Muscle layer of colon (tissue), 2 donors: ENCODE measurements around the gene GADL1.

Experiments
- H3K27ac ChIP-seq: one replicate; pipeline ENCODE4 v1.7.0; 2013; ENCODE audit warnings: low read depth, mild to moderate bottlenecking, low read length, moderate library complexity
- H3K27me3 ChIP-seq, 2 donors: one replicate each; pipeline ENCODE4 v1.7.0; 2013; ENCODE audit warnings: low read length in 2 of 2, mild to moderate bottlenecking in 2 of 2; ENCODE audit not compliant: insufficient read depth in 2 of 2, control insufficient read depth in 1 of 2
- H3K36me3 ChIP-seq: one replicate; pipeline ENCODE4 v1.7.0; 2013; ENCODE audit warnings: mild to moderate bottlenecking, low read length; ENCODE audit not compliant: insufficient read depth
- H3K4me1 ChIP-seq: one replicate; pipeline ENCODE4 v1.7.0; 2013; ENCODE audit warnings: mild to moderate bottlenecking, low read length; ENCODE audit not compliant: insufficient read depth
- H3K4me3 ChIP-seq, 2 donors: one replicate each; pipeline ENCODE4 v1.7.0; 2013; ENCODE audit warnings: low read length in 2 of 2, low read depth in 1 of 2, mild to moderate bottlenecking in 1 of 2, moderate library complexity in 1 of 2
- H3K9ac ChIP-seq: one replicate; pipeline ENCODE4 v1.7.0; 2013; ENCODE audit warnings: low read length
- H3K9me3 ChIP-seq: one replicate; pipeline ENCODE4 v1.7.0; 2013; ENCODE audit warnings: mild to moderate bottlenecking, low read length
- donor health status: abdominal sarcoma.
- donor health status: Adenocarcinoma of cecum.

Gene GADL1

GRCh38 chr3:30713885-30714503 is 180.5 kb downstream of the GADL1 start:
- H3K4me1 ChIP-seq, result no peaks in the 10 kb centered on the region
- no peaks in the 10 kb centered on the region for H3K36me3 ChIP-seq
- H3K27me3 ChIP-seq, result no peaks in the 10 kb centered on the region
- H3K9me3 ChIP-seq, result no peaks in the 10 kb centered on the region
- H3K27ac ChIP-seq, result no peak overlapping the region
- no peak overlapping the region for H3K9ac ChIP-seq
- H3K4me3 ChIP-seq, result no peak overlapping the region

DNA sequence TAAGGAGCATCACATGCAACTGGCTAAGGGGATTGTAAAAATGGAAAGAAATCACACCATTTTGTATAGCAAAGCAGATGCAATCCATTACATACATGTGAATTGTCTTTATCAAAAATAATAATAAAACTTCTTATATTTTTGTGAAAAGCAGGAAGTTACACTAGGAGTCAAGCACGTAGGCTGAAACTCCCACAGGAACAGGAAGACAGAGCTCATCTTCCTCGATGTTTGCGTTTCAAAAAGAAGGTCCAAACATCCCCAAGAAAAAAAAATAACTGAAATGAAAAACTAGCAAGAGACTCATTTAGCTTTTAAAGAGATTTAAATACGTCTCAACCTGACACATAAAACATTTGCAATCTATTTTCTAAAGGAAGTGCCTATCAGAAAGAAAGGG is 181.5 kb downstream of the GADL1 start:
- Histone ChIP-seq H3K27ac (no peak overlapping the region), H3K9ac (no peak overlapping the region), H3K4me1 (no peaks in the 10 kb centered on the region), H3K4me3 (no peak overlapping the region), H3K9me3 (no peaks in the 10 kb centered on the region), H3K27me3 (no peaks in the 10 kb centered on the region), H3K36me3 (no peaks in the 10 kb centered on the region)

GRCh38 chr3:30711867-30712266 is 182.6 kb downstream of the GADL1 start:
- Histone ChIP-seq H3K4me3 (no peak overlapping the region), H3K9ac (no peak overlapping the region), H3K27me3 (no peaks in the 10 kb centered on the region), H3K36me3 (no peaks in the 10 kb centered on the region), H3K4me1 (no peaks in the 10 kb centered on the region), H3K9me3 (no peaks in the 10 kb centered on the region), H3K27ac (no peak overlapping the region)

DNA sequence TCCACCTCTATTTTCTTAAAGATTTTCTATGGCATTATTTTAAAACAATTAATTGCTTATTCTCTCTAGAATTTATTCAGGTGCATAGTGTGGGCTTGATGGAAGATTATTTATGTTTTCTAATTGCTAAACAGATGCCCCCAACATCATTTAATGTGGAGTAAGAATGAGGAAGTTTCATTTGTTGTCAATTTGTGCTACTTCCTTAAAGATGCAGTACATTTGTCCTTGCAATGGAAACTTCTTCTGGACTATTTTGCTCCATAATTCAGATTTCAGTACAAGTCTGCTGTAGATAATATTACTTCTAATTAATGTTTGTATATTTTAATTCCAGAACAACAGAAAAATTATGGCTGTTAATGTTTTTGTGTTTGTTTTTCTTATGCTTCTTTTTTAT is 183.3 kb downstream of the GADL1 start:
- H3K9me3 ChIP-seq, result no peaks in the 10 kb centered on the region
- H3K4me1 ChIP-seq, result no peaks in the 10 kb centered on the region
- no peak overlapping the region for H3K9ac ChIP-seq
- H3K4me3 ChIP-seq, result no peak overlapping the region
- H3K27me3 ChIP-seq, result no peaks in the 10 kb centered on the region
- no peaks in the 10 kb centered on the region for H3K36me3 ChIP-seq
- H3K27ac ChIP-seq, result no peak overlapping the region

- no peak overlapping the region for H3K9ac ChIP-seq
- no peaks in the 10 kb centered on the region for H3K27me3 ChIP-seq
- H3K9me3 ChIP-seq, result no peaks in the 10 kb centered on the region
- H3K36me3 ChIP-seq, result no peaks in the 10 kb centered on the region
- no peak overlapping the region for H3K27ac ChIP-seq
- H3K4me3 ChIP-seq, result no peak overlapping the region
- H3K4me1 ChIP-seq, result no peaks in the 10 kb centered on the region
Observed at GRCh38 chr3:30710017-30710416, 184.4 kb downstream of the GADL1 start.

DNA sequence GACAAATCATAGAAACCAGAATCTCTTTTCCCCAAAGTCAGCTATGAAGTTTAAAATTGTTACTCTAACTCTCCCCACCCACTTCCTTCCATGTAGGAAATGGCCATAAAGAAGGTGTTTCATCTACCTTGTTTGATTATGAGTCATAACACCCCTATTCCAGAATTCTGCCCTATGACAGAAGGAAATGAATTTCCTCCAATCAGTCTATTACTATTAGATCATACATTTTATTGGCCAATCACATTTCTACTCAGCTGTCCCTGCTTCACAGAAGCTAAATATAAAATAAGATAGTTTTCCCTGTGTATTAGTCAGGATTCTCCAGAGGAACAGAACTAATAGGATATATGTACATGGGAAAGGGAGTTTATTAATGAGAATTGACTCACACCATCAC is 186.0 kb downstream of the GADL1 start:
- no peaks in the 10 kb centered on the region for H3K27me3 ChIP-seq
- no peak overlapping the region for H3K27ac ChIP-seq
- H3K36me3 ChIP-seq, result no peaks in the 10 kb centered on the region
- H3K9ac ChIP-seq, result no peak overlapping the region
- no peaks in the 10 kb centered on the region for H3K4me1 ChIP-seq
- H3K4me3 ChIP-seq, result no peak overlapping the region
- no peaks in the 10 kb centered on the region for H3K9me3 ChIP-seq

- Histone ChIP-seq H3K4me3 (no peak overlapping the region), H3K9ac (no peak overlapping the region), H3K27ac (no peak overlapping the region), H3K9me3 (no peaks in the 10 kb centered on the region), H3K36me3 (no peaks in the 10 kb centered on the region), H3K27me3 (no peaks in the 10 kb centered on the region), H3K4me1 (no peaks in the 10 kb centered on the region)
Observed at GRCh38 chr3:30707825-30708224, 186.6 kb downstream of the GADL1 start.

DNA sequence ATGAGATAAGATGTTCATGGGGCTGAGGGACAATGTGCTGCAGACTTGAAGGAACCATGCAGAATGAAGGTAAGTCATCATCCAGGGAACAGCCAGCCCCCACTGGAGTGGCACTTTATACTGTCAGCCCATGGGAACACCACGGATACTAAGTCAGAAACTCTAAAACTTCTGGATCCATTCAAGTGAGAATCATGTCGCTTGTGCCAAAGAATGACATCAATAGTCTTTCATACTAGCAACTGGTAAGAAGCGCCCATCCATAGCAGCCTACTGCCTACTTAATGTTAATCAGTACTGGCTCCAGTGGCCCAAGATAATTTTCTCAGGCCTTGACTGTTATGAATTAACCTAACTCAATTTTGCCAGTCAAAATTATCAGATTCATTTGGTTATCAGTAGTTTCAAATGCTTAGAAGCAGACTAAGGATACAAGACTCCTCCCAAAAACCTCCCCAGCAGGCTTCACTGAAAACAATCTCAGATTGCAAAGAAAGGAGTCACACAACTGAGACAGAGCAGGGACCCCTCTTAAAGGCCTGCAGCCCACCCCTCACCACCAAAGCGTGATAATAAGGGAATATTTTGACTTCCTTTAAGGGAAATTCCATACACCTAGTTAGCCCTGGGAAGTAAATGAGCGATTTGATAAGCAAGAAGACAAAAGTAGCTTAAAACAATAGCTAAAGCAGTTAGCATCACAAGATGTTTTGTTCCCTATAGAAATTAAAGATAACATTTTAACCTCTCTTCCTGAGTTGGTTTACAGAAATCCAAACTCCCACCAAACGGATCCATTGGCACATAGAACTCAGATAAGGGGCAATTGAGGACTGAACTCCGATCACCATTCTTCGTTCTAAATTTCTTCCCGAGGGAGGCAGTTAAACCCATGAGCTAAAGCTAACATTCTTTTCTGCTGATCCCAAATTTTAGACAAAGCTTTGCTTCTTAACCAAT is 189.2 kb downstream of the GADL1 start:
- H3K9ac ChIP-seq, result no peak overlapping the region
- no peaks in the 10 kb centered on the region for H3K9me3 ChIP-seq
- H3K36me3 ChIP-seq, result no peaks in the 10 kb centered on the region
- no peak overlapping the region for H3K4me3 ChIP-seq
- no peak overlapping the region for H3K27ac ChIP-seq
- no peaks in the 10 kb centered on the region for H3K27me3 ChIP-seq
- H3K4me1 ChIP-seq, result no peaks in the 10 kb centered on the region

DNA sequence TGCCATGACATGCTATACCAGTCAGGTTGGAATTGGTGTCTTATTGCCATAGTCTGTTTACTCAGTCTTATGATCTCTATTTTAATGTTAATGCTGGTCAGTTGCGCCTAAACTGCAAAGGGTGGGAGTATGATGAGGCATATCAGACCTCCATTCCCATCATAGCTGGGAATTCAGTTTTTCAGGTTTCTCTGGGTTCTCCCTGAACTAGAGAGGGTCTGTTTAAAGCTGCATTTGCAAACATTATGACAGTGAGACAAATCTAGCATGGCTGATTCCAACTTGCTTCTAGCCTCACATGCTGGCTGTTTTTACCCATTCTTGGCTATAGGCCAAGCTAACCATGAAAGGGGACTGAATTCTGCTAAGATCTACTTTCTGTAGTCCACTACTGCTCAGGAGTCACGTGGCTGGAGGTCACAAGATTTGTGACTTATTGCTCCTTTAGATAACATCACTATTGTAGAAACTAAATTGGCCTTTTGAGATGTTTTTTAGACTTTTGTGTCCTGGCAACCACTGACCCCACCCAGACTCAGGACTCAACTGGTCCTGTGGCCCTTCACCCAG is 191.5 kb downstream of the GADL1 start:
- Histone ChIP-seq H3K27me3 (no peaks in the 10 kb centered on the region), H3K4me1 (no peaks in the 10 kb centered on the region), H3K27ac (no peak overlapping the region), H3K9ac (no peak overlapping the region), H3K36me3 (no peaks in the 10 kb centered on the region), H3K4me3 (no peak overlapping the region), H3K9me3 (no peaks in the 10 kb centered on the region)

- Histone ChIP-seq H3K27ac (no peak overlapping the region), H3K4me1 (no peaks in the 10 kb centered on the region), H3K4me3 (no peak overlapping the region), H3K27me3 (no peaks in the 10 kb centered on the region), H3K9me3 (no peaks in the 10 kb centered on the region), H3K9ac (no peak overlapping the region), H3K36me3 (no peaks in the 10 kb centered on the region)
Observed at GRCh38 chr3:30702038-30702827, 192.2 kb downstream of the GADL1 start.

- Histone ChIP-seq H3K27me3 (no peaks in the 10 kb centered on the region), H3K9me3 (no peaks in the 10 kb centered on the region), H3K9ac (no peak overlapping the region), H3K36me3 (no peaks in the 10 kb centered on the region), H3K27ac (no peak overlapping the region), H3K4me3 (no peak overlapping the region), H3K4me1 (peaks cover 10% of the 10 kb centered on the region)
Observed at GRCh38 chr3:30700702-30701321, 193.6 kb downstream of the GADL1 start.
